Retinal pigment epithelial cell (primary cell): ENCODE results near the gene NAPA.
"Not testable (repeated sequence)": the region's sequence is repeated elsewhere in the genome, so short reads cannot be mapped to it uniquely, and the experiment has no call there.

Experiments
- DNase-seq: peaks from one replicate; pipeline ENCODE4 v3.0.0-alpha.2; 2010; ENCODE audit warnings: low read depth
- H3K4me3 ChIP-seq: 2 replicates; pipeline ENCODE4 v1.5.1; 2011; ENCODE audit warnings: mild to moderate bottlenecking, low read length, control low read depth, moderate library complexity
- TF ChIP-seq, protein P1 (sequence below): conservative IDR thresholded peaks from 2 replicates; pipeline ENCODE4 v1.5.1; 2011; ENCODE audit warnings: low read depth, low read length, control low read depth, inconsistent platforms

NAPA gene

DNA sequence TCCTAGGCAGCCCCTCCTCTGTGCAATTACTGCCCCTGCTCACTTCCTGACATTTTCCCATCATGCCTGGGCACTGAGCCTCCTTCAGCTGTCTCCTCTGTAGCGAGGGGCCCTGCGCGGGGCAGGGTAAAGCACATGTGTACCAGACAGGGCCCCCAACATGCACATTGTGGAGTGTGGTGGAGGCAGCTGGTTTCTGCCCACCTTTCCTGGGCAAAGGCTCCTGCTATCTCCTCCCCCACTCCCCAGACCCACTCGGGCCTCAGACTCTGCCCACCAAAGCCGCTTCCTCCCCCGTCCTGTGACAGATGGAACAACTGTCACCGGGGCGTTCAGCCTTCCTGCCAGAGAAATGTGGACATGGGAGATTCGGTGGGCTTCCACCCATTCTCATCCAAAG is 28.0 kb downstream of the NAPA start:
- no peak overlapping the region for H3K4me3 ChIP-seq
- no peak for DNase-seq
- TF ChIP-seq, protein P1, sequence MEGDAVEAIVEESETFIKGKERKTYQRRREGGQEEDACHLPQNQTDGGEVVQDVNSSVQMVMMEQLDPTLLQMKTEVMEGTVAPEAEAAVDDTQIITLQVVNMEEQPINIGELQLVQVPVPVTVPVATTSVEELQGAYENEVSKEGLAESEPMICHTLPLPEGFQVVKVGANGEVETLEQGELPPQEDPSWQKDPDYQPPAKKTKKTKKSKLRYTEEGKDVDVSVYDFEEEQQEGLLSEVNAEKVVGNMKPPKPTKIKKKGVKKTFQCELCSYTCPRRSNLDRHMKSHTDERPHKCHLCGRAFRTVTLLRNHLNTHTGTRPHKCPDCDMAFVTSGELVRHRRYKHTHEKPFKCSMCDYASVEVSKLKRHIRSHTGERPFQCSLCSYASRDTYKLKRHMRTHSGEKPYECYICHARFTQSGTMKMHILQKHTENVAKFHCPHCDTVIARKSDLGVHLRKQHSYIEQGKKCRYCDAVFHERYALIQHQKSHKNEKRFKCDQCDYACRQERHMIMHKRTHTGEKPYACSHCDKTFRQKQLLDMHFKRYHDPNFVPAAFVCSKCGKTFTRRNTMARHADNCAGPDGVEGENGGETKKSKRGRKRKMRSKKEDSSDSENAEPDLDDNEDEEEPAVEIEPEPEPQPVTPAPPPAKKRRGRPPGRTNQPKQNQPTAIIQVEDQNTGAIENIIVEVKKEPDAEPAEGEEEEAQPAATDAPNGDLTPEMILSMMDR: no peak

DNA sequence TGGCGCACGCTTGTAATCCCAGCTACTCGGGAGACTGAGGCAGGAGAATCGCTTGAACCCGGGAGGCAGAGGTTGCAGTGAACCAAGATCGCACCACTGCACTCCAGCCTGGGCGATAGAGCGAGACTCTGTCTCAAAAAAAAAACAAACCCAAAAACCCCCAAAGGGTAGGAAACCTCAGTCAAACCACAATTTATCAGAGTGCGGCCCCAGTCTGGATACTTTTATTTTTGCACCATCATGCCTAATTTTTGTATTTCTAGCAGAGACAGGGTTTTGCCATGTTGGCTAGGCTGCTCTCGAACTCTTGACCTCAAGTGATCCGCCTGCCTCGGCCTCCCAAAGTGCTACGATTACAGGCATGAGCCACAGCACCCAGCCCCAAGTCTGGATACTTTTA is 28.6 kb downstream of the NAPA start:
- not testable (repeated sequence) for DNase-seq, H3K4me3 ChIP-seq

DNA sequence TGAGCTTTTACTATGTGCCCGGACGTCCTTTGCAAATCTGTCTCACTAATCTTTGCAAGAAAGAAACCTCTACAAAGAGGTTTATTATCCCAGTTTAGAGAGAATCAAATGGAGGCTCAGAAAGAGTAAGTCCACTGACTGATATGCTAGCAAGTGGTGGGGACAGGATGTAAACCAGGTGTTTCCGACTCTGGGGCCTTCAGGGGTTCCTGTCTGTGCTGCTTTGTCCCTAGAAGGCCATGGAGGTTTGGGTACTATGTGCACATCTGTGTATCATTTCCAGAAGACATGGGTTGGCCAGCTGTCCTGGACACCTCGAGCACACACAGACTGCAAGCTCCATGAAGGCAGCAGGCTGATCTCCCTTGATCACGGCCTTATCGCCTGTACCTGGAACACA is 29.7 kb downstream of the NAPA start:
- H3K4me3 ChIP-seq: no peak overlapping the region

DNA sequence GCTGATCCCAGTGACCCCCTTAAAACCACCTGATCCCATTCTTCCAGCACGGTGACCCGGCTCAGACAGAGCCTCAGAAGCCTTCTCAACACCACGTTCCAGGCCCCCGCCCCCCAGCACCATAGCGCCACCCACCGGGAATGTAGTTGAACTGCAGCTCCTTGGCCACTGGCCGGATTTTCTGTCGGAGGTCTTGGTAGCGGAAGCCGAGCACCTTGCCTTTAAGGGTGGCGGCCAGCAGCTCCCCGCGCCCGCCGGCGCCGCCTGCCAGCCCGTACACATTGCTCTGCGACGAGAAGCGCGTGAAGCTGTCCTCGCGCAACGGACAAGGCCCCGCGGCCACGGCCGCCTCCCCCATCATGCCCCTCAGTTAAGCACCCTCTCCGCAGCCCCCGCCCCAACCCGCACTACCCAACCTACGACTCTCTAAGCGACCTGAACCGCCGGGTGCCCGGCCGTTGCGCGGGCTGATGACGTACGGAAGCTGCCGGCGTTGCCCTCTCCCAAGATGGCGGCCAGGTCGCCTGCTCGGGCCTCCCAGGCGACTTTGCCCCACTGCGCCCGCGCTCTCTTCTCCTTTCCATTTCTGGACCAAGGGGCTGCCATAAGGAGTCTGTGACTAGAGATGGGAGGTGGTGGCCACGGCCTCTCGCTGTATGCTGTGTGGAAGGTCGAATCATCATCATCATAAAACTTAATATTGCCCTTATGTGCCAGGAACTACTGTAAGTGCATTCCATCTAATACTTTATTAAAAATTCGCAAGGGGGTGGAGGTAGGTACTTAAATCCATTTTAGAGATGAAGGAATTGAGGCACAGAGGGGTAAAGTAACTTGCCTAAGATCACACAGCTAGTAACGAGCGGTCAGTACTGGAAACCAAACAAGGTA is 30.8 kb downstream of the NAPA start, which contains the start of gene KPTN:
KPTN (minus strand) TSS at position 420 of the 891 bp plus-strand sequence; CDS start at position 361, 59 bp downstream.
- TF ChIP-seq, protein P1: peak; percentile 93
- H3K4me3 ChIP-seq: peak within 1 kb of the TSS; percentile 67
- DNase-seq: peak; percentile 56

More for the DNA sequence above, 29.7 kb downstream of the NAPA start:
- DNase-seq: no peak
- TF ChIP-seq, protein P1: no peak

DNA sequence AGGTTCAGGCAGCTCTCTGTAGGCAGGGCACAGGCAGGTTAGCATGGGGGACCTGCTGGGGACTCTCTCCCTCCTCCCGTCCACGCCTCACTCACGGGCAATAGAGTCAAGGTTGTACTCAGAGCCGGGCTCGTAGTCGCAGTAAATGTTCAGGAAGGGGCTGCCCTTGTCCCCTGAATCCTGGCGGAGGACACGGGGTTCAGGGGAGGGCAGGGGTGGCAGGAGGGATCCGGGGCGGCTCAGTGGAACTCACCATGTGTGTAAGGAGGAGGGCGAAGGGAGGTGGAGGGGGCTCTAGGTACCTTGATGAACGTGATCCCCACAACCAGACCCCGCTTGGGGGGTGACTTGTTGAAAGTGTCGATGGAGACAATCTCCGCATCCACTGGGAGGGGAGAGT is 31.7 kb downstream of the NAPA start:
- TF ChIP-seq, protein P1: no peak
- DNase-seq: no peak
- H3K4me3 ChIP-seq: peak overlapping the region; percentile 67

DNA sequence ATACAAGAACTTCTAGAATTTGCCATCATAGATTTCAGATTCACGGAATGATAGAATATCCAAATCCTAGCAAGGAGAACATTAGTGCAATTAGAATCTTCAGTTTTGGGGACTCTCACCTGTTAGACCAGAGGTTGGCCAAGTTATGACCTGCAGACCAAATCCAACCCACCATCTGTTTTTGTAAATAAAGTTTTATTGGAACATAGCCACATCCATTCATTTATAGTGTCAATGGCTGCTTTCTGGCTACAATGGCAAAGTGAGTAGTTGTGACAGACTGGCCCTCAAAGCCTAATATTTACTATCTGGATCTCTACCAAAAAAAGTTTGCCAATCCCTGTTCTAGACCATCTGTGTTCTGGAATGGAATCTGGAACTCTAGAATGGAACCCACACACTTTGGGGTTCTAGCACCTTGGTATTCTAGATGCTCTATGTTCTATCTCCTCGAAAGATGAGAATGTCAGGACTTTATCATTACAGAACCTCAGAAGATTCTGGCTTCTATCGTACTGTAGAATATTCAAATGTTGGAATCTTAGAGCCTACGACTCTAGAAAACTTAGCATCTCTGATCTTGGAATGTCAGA is 33.3 kb downstream of the NAPA start:
- H3K4me3 ChIP-seq: no peak overlapping the region
- DNase-seq: no peak
- TF ChIP-seq, protein P1: no peak

DNA sequence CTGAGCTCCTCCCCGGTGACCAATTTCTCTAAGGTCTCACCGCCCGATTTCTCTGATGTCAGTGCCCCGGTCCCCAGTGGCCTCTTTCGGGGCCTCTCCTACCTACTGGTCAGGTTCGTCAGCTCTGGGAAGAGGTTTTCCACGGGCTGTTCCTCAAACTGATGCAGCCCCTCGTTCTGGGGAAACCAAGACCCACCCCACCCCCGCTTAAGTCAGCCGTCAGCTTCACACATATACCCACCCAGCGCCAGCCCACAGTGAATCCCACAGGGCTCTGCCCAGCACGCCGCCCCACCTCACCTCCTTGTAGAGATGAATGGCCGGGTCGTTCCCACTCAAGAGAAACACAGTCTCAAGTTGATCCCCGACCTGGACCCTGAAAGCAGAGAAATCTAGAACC is 34.2 kb downstream of the NAPA start:
- no peak overlapping the region for H3K4me3 ChIP-seq
- TF ChIP-seq, protein P1: no peak
- DNase-seq: no peak
